ENCODE results near the gene RNF123. TPM values are rescaled to one million over a fixed set of nuclear protein-coding genes. Genes with fewer than 3 reads are reported as not detected.
A peak's percentile ranks its signal among the peaks of the same experiment; 100 is the strongest.

The RNF123 gene
- polyA plus RNA-seq (2013, experiment 1 of 2), result 31.5 TPM
- 28.6 TPM for polyA plus RNA-seq (2013, experiment 2 of 2)

GRCh38 chr3:49689046-49689907 lies at the start of gene RNF123, which contains the start of gene MST1:
TSS of gene RNF123 (plus strand) at chr3:49689557. CDS start at chr3:49691166, 1,609 bp downstream.
TSS of gene MST1 (minus strand) at chr3:49689474. CDS start at chr3:49688691, 783 bp downstream.
- Histone ChIP-seq H3K9me3 (ENCODE audit: control insufficient read depth, low read length) (no peaks in the 10 kb centered on the region), H3K4me1 (ENCODE audit: control insufficient read depth, insufficient read depth, low read length, poor library complexity, severe bottlenecking) (no peaks in the 10 kb centered on the region), H3K36me3 (ENCODE audit: control insufficient read depth, insufficient read depth, low read length) (no peaks in the 10 kb centered on the region), H3K27ac (ENCODE audit: low read depth, low read length, severe bottlenecking) (peak within 1 kb of the TSS; percentile 10), H3K4me3 (ENCODE audit: extremely low read depth, insufficient read depth, low read length, poor library complexity, severe bottlenecking) (peak within 1 kb of the TSS; percentile 82)
- 3% methylated on average over 45 to 52 of the region's 66 CpGs for WGBS, 2 experiments (ENCODE audit: insufficient coverage in 2 of 2)

- H3K36me3 ChIP-seq (ENCODE audit: control insufficient read depth, insufficient read depth, low read length), result no peaks in the 10 kb centered on the region
- H3K27ac ChIP-seq (ENCODE audit: low read depth, low read length, severe bottlenecking), result no peak overlapping the region
- WGBS, 2 experiments (ENCODE audit: insufficient coverage in 2 of 2), result 70 to 80% methylated on average over 5 to 6 of the region's 7 CpGs
- H3K4me1 ChIP-seq (ENCODE audit: control insufficient read depth, insufficient read depth, low read length, poor library complexity, severe bottlenecking), result peaks cover 15% of the 10 kb centered on the region
- no peak overlapping the region for H3K4me3 ChIP-seq (ENCODE audit: extremely low read depth, insufficient read depth, low read length, poor library complexity, severe bottlenecking)
- H3K9me3 ChIP-seq (ENCODE audit: control insufficient read depth, low read length), result no peaks in the 10 kb centered on the region
Observed at GRCh38 chr3:49641292-49641691, 48.1 kb upstream of the RNF123 start.

- Histone ChIP-seq H3K4me3 (ENCODE audit: extremely low read depth, insufficient read depth, low read length, poor library complexity, severe bottlenecking) (no peak overlapping the region), H3K4me1 (ENCODE audit: control insufficient read depth, insufficient read depth, low read length, poor library complexity, severe bottlenecking) (peaks cover 15% of the 10 kb centered on the region), H3K9me3 (ENCODE audit: control insufficient read depth, low read length) (no peaks in the 10 kb centered on the region), H3K36me3 (ENCODE audit: control insufficient read depth, insufficient read depth, low read length) (no peaks in the 10 kb centered on the region), H3K27ac (ENCODE audit: low read depth, low read length, severe bottlenecking) (no peak overlapping the region)
- WGBS, 2 experiments (ENCODE audit: insufficient coverage in 2 of 2), result 93 to 94% methylated on average over 13 to 14 of the region's 14 CpGs
Observed at GRCh38 chr3:49641921-49642707, 47.2 kb upstream of the RNF123 start.

GRCh38 chr3:49642708-49643145 lies 46.6 kb upstream of the RNF123 start:
- WGBS, 2 experiments (ENCODE audit: insufficient coverage in 2 of 2), result 91 to 94% methylated on average over 8 of the region's 9 CpGs
- H3K36me3 ChIP-seq (ENCODE audit: control insufficient read depth, insufficient read depth, low read length), result no peaks in the 10 kb centered on the region
- H3K4me3 ChIP-seq (ENCODE audit: extremely low read depth, insufficient read depth, low read length, poor library complexity, severe bottlenecking), result no peak overlapping the region
- no peak overlapping the region for H3K27ac ChIP-seq (ENCODE audit: low read depth, low read length, severe bottlenecking)
- no peaks in the 10 kb centered on the region for H3K9me3 ChIP-seq (ENCODE audit: control insufficient read depth, low read length)
- peaks cover 14% of the 10 kb centered on the region for H3K4me1 ChIP-seq (ENCODE audit: control insufficient read depth, insufficient read depth, low read length, poor library complexity, severe bottlenecking)

- H3K27ac ChIP-seq (ENCODE audit: low read depth, low read length, severe bottlenecking), result no peak overlapping the region
- WGBS, 2 experiments (ENCODE audit: insufficient coverage in 2 of 2), result 85 to 88% methylated on average over 6 to 7 of the region's 8 CpGs
- peaks cover 22% of the 10 kb centered on the region for H3K4me1 ChIP-seq (ENCODE audit: control insufficient read depth, insufficient read depth, low read length, poor library complexity, severe bottlenecking)
- no peaks in the 10 kb centered on the region for H3K9me3 ChIP-seq (ENCODE audit: control insufficient read depth, low read length)
- no peaks in the 10 kb centered on the region for H3K36me3 ChIP-seq (ENCODE audit: control insufficient read depth, insufficient read depth, low read length)
- no peak overlapping the region for H3K4me3 ChIP-seq (ENCODE audit: extremely low read depth, insufficient read depth, low read length, poor library complexity, severe bottlenecking)
Observed at GRCh38 chr3:49644684-49645083, 44.7 kb upstream of the RNF123 start.

- no peaks in the 10 kb centered on the region for H3K36me3 ChIP-seq (ENCODE audit: control insufficient read depth, insufficient read depth, low read length)
- no peak overlapping the region for H3K4me3 ChIP-seq (ENCODE audit: extremely low read depth, insufficient read depth, low read length, poor library complexity, severe bottlenecking)
- no peak overlapping the region for H3K27ac ChIP-seq (ENCODE audit: low read depth, low read length, severe bottlenecking)
- 75 to 100% methylated on average over 1 of the region's 3 CpGs for WGBS, 2 experiments (ENCODE audit: insufficient coverage in 2 of 2)
- H3K9me3 ChIP-seq (ENCODE audit: control insufficient read depth, low read length), result no peaks in the 10 kb centered on the region
- H3K4me1 ChIP-seq (ENCODE audit: control insufficient read depth, insufficient read depth, low read length, poor library complexity, severe bottlenecking), result peaks cover 29% of the 10 kb centered on the region
Observed at GRCh38 chr3:49646236-49646635, 43.1 kb upstream of the RNF123 start.

GRCh38 chr3:49647741-49648140 lies 41.6 kb upstream of the RNF123 start:
- H3K27ac ChIP-seq (ENCODE audit: low read depth, low read length, severe bottlenecking), result no peak overlapping the region
- H3K36me3 ChIP-seq (ENCODE audit: control insufficient read depth, insufficient read depth, low read length), result no peaks in the 10 kb centered on the region
- no peak overlapping the region for H3K4me3 ChIP-seq (ENCODE audit: extremely low read depth, insufficient read depth, low read length, poor library complexity, severe bottlenecking)
- WGBS, 2 experiments (ENCODE audit: insufficient coverage in 2 of 2), result 81 to 91% methylated on average over 2 of the region's 2 CpGs
- no peaks in the 10 kb centered on the region for H3K9me3 ChIP-seq (ENCODE audit: control insufficient read depth, low read length)
- H3K4me1 ChIP-seq (ENCODE audit: control insufficient read depth, insufficient read depth, low read length, poor library complexity, severe bottlenecking), result peaks cover 29% of the 10 kb centered on the region

- 90 to 100% methylated on average over 2 of the region's 3 CpGs for WGBS, 2 experiments (ENCODE audit: insufficient coverage in 2 of 2)
Observed at GRCh38 chr3:49648354-49649019, 40.9 kb upstream of the RNF123 start.

GRCh38 chr3:49649576-49649975 lies 39.8 kb upstream of the RNF123 start:
- no peaks in the 10 kb centered on the region for H3K9me3 ChIP-seq (ENCODE audit: control insufficient read depth, low read length)

More at GRCh38 chr3:49648354-49649019, 40.9 kb upstream of the RNF123 start:
- H3K36me3 ChIP-seq (ENCODE audit: control insufficient read depth, insufficient read depth, low read length), result no peaks in the 10 kb centered on the region
- H3K27ac ChIP-seq (ENCODE audit: low read depth, low read length, severe bottlenecking), result no peak overlapping the region
- no peak overlapping the region for H3K4me3 ChIP-seq (ENCODE audit: extremely low read depth, insufficient read depth, low read length, poor library complexity, severe bottlenecking)
- peaks cover 29% of the 10 kb centered on the region for H3K4me1 ChIP-seq (ENCODE audit: control insufficient read depth, insufficient read depth, low read length, poor library complexity, severe bottlenecking)
- no peaks in the 10 kb centered on the region for H3K9me3 ChIP-seq (ENCODE audit: control insufficient read depth, low read length)

GRCh38 chr3:49650177-49650576 lies 39.2 kb upstream of the RNF123 start:
- WGBS, 2 experiments (ENCODE audit: insufficient coverage in 2 of 2), result 80 to 100% methylated on average over 1 of the region's 1 CpG
- no peaks in the 10 kb centered on the region for H3K36me3 ChIP-seq (ENCODE audit: control insufficient read depth, insufficient read depth, low read length)
- H3K4me3 ChIP-seq (ENCODE audit: extremely low read depth, insufficient read depth, low read length, poor library complexity, severe bottlenecking), result no peak overlapping the region
- no peak overlapping the region for H3K27ac ChIP-seq (ENCODE audit: low read depth, low read length, severe bottlenecking)
- H3K4me1 ChIP-seq (ENCODE audit: control insufficient read depth, insufficient read depth, low read length, poor library complexity, severe bottlenecking), result peaks cover 29% of the 10 kb centered on the region
- no peaks in the 10 kb centered on the region for H3K9me3 ChIP-seq (ENCODE audit: control insufficient read depth, low read length)

More at GRCh38 chr3:49649576-49649975, 39.8 kb upstream of the RNF123 start:
- 80% methylated on average over 1 of the region's 1 CpG; no CpG with 5 or more reads in 1 of the 2 experiments for WGBS, 2 experiments (ENCODE audit: insufficient coverage in 2 of 2)
- H3K4me3 ChIP-seq (ENCODE audit: extremely low read depth, insufficient read depth, low read length, poor library complexity, severe bottlenecking), result no peak overlapping the region
- H3K36me3 ChIP-seq (ENCODE audit: control insufficient read depth, insufficient read depth, low read length), result no peaks in the 10 kb centered on the region
- peaks cover 29% of the 10 kb centered on the region for H3K4me1 ChIP-seq (ENCODE audit: control insufficient read depth, insufficient read depth, low read length, poor library complexity, severe bottlenecking)
- H3K27ac ChIP-seq (ENCODE audit: low read depth, low read length, severe bottlenecking), result no peak overlapping the region

Measured in mesodermal cell (in vitro differentiated cells).